Measurements from ENCODE around the gene ADORA3. TPM values are rescaled to one million over a fixed set of nuclear protein-coding genes. Genes with fewer than 3 reads are reported as not detected.

The ADORA3 gene
- total and polyA plus RNA-seq, 10 of the 15 experiments (the other 5 are each of a cell fraction or from before 2014, with no cell fraction given), result 0.14 to 0.29 (median 0.18) TPM; not detected in 2

DNA sequence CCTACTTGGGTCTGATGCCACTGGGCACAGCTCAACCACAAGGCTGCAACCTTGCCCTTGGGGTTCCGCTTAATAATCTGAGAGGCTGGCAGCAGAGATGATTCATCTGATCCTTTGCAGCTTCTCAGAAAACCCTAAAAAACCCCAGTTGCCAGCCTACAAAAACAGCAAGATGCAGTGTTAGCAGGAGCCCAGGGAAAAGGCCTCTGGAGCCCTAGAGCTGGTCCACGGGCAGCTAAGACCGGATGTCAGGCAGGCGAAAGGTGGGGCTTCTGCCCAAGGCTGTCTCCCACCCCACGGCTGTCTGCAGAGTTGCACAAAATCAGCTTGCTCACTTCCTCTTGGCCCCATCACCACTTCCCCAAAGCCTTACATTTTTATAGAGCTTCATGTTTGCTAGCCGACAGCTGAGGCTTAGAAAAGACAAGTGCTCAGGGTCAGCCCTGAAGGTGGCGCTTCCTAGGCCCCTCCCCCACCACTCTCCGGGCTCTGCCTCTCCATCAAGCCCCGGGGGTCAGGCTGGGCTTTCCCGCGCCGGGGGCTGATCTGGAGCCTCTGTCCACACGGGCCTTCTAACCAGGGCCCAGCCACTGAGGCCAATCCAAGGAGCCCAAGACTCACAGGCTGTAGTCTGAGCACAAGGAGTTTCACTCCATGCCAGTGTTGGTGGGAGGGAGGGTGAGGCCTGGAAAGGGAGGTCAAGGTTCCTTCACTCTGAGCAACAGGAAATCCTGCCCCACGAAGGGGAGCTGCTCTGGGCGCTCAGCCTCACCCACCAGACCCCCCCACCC lies 4.2 kb upstream of the ADORA3 start (continued):
- TF ChIP-seq, protein P1, sequence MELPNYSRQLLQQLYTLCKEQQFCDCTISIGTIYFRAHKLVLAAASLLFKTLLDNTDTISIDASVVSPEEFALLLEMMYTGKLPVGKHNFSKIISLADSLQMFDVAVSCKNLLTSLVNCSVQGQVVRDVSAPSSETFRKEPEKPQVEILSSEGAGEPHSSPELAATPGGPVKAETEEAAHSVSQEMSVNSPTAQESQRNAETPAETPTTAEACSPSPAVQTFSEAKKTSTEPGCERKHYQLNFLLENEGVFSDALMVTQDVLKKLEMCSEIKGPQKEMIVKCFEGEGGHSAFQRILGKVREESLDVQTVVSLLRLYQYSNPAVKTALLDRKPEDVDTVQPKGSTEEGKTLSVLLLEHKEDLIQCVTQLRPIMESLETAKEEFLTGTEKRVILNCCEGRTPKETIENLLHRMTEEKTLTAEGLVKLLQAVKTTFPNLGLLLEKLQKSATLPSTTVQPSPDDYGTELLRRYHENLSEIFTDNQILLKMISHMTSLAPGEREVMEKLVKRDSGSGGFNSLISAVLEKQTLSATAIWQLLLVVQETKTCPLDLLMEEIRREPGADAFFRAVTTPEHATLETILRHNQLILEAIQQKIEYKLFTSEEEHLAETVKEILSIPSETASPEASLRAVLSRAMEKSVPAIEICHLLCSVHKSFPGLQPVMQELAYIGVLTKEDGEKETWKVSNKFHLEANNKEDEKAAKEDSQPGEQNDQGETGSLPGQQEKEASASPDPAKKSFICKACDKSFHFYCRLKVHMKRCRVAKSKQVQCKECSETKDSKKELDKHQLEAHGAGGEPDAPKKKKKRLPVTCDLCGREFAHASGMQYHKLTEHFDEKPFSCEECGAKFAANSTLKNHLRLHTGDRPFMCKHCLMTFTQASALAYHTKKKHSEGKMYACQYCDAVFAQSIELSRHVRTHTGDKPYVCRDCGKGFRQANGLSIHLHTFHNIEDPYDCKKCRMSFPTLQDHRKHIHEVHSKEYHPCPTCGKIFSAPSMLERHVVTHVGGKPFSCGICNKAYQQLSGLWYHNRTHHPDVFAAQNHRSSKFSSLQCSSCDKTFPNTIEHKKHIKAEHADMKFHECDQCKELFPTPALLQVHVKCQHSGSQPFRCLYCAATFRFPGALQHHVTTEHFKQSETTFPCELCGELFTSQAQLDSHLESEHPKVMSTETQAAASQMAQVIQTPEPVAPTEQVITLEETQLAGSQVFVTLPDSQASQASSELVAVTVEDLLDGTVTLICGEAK (IDR thresholded peaks at IDR 0.05; ENCODE audit: borderline replicate concordance), result peak; percentile 58; the same call in 1 of the 2 replicates
- TF ChIP-seq MEF2B (IDR thresholded peaks at IDR 0.05; ENCODE audit: partially characterized antibody, poor library complexity, severe bottlenecking), result peak; percentile 66
- TF ChIP-seq SMAD1 (IDR thresholded peaks at IDR 0.05; ENCODE audit: low read depth, partially characterized antibody), result no peak
- TF ChIP-seq, protein P2, sequence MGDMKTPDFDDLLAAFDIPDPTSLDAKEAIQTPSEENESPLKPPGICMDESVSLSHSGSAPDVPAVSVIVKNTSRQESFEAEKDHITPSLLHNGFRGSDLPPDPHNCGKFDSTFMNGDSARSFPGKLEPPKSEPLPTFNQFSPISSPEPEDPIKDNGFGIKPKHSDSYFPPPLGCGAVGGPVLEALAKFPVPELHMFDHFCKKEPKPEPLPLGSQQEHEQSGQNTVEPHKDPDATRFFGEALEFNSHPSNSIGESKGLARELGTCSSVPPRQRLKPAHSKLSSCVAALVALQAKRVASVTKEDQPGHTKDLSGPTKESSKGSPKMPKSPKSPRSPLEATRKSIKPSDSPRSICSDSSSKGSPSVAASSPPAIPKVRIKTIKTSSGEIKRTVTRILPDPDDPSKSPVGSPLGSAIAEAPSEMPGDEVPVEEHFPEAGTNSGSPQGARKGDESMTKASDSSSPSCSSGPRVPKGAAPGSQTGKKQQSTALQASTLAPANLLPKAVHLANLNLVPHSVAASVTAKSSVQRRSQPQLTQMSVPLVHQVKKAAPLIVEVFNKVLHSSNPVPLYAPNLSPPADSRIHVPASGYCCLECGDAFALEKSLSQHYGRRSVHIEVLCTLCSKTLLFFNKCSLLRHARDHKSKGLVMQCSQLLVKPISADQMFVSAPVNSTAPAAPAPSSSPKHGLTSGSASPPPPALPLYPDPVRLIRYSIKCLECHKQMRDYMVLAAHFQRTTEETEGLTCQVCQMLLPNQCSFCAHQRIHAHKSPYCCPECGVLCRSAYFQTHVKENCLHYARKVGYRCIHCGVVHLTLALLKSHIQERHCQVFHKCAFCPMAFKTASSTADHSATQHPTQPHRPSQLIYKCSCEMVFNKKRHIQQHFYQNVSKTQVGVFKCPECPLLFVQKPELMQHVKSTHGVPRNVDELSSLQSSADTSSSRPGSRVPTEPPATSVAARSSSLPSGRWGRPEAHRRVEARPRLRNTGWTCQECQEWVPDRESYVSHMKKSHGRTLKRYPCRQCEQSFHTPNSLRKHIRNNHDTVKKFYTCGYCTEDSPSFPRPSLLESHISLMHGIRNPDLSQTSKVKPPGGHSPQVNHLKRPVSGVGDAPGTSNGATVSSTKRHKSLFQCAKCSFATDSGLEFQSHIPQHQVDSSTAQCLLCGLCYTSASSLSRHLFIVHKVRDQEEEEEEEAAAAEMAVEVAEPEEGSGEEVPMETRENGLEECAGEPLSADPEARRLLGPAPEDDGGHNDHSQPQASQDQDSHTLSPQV (IDR thresholded peaks at IDR 0.05), result no peak
- no peak for TF ChIP-seq FOS (IDR thresholded peaks at IDR 0.05; ENCODE audit: borderline replicate concordance, extremely low read depth, insufficient read length)
- TF ChIP-seq EP300 (IDR thresholded peaks at IDR 0.05; ENCODE audit: borderline replicate concordance in 1 of 2, control insufficient read depth in 1 of 2, low read depth in 2 of 2, low read length in 2 of 2), result peak in 1 of 2 experiments; percentile 73; a peak in 2 of 4 replicates
- TF ChIP-seq PKNOX1 (IDR thresholded peaks at IDR 0.05), result peak; percentile 47
- TF ChIP-seq CEBPZ (IDR thresholded peaks at IDR 0.05; ENCODE audit: low read depth, low read length), result no peak
- TF ChIP-seq KAT2A (conservative IDR thresholded peaks at IDR 0.05; ENCODE audit: control insufficient read depth, low read depth, low read length), result no peak
- TF ChIP-seq PAX8 (IDR thresholded peaks at IDR 0.05), result no peak
- TF ChIP-seq KDM1A (IDR thresholded peaks at IDR 0.05; ENCODE audit: borderline replicate concordance), result no peak
- TF ChIP-seq NR2F1 (conservative IDR thresholded peaks at IDR 0.05), result peak; percentile 77
- TF ChIP-seq CHD1 (IDR thresholded peaks at IDR 0.05; ENCODE audit: low read depth, low read length), result 0 out of 2 replicates have a peak, but pooled peaks have one; percentile 9
- TF ChIP-seq ZBED1 (IDR thresholded peaks at IDR 0.05; ENCODE audit: borderline replicate concordance), result no peak
- 0 out of 2 replicates have a peak, but pooled peaks have one; percentile 2 for TF ChIP-seq CBX5 (IDR thresholded peaks at IDR 0.05; ENCODE audit: low read depth)
- no peak for TF ChIP-seq FOXK2 (IDR thresholded peaks at IDR 0.05)
